ENCODE results near the gene DDX51. TPM values are rescaled to one million over a fixed set of nuclear protein-coding genes. Genes with fewer than 3 reads are reported as not detected.
A peak's percentile ranks its signal among the peaks of the same experiment; 100 is the strongest.
"Not testable (repeated sequence)": the region's sequence is repeated elsewhere in the genome, so short reads cannot be mapped to it uniquely, and the experiment has no call there.

Gene DDX51
- total RNA-seq, 1 experiment from 2014 or later = 29.3 TPM

- TF ChIP-seq REST (IDR thresholded peaks at IDR 0.05; ENCODE audit: insufficient read depth in 1 of 2, low read depth in 2 of 2, low read length in 1 of 2) = no peak
- TF ChIP-seq CTCF (IDR thresholded peaks at IDR 0.05) = no peak
- no peak for TF ChIP-seq POLR2AphosphoS5 (IDR thresholded peaks at IDR 0.05; ENCODE audit: low read depth, low read length)
- no peak for TF ChIP-seq TCF7L2 (IDR thresholded peaks at IDR 0.05; ENCODE audit: low read depth, low read length)
- no peak for TF ChIP-seq SIN3A (IDR thresholded peaks at IDR 0.05; ENCODE audit: borderline replicate concordance, insufficient read depth, low read depth, low read length)
- ChIA-PET CTCF (no interaction called here), POLR2A (no interaction called here)
- DNase-seq (ENCODE audit: low read depth, low spot score) = no peak
- intact Hi-C loops (cut with micrococcal nuclease; ENCODE audit: unreplicated experiment) = no loop called here
- H3K27ac ChIP-seq (ENCODE audit: low read length) = no peak overlapping the region
- in situ Hi-C loops (cut with HindIII; ENCODE audit: low pct_unique_long_range_greater_than_20kb, low sequenced_read_pairs) = no loop called here
- no TSS peak for BruUV-seq (replicated peaks)
- H3K36me3 ChIP-seq (ENCODE audit: control insufficient read depth, insufficient read depth, low read length) = peaks cover 7% of the 10 kb centered on the region
- no peaks in the 10 kb centered on the region for H3K9me3 ChIP-seq (ENCODE audit: control insufficient read depth, insufficient read depth, low read depth, low read length)
- ATAC-seq = no peak
- H3K4me3 ChIP-seq (ENCODE audit: low read depth in 2 of 2, low read length in 2 of 2) = no peak overlapping the region
- H3K27me3 ChIP-seq (ENCODE audit: control insufficient read depth, insufficient read depth, low read length) = no peaks in the 10 kb centered on the region
- no peaks in the 10 kb centered on the region for H3K4me1 ChIP-seq (ENCODE audit: control insufficient read depth, insufficient read depth, low read length)
Observed at GRCh38 chr12:132105467-132105866, 38.7 kb downstream of the DDX51 start.

- peak; percentile 23; the same call in 1 of the 2 replicates for ATAC-seq
- TF ChIP-seq CTCF (IDR thresholded peaks at IDR 0.05) (no peak), TCF7L2 (IDR thresholded peaks at IDR 0.05; ENCODE audit: low read depth, low read length) (no peak), SIN3A (IDR thresholded peaks at IDR 0.05; ENCODE audit: borderline replicate concordance, insufficient read depth, low read depth, low read length) (no peak), REST (IDR thresholded peaks at IDR 0.05; ENCODE audit: insufficient read depth in 1 of 2, low read depth in 2 of 2, low read length in 1 of 2) (no peak), POLR2AphosphoS5 (IDR thresholded peaks at IDR 0.05; ENCODE audit: low read depth, low read length) (no peak)
- in situ Hi-C loops (cut with HindIII; ENCODE audit: low pct_unique_long_range_greater_than_20kb, low sequenced_read_pairs) = no loop called here
- Histone ChIP-seq H3K27me3 (ENCODE audit: control insufficient read depth, insufficient read depth, low read length) (no peaks in the 10 kb centered on the region), H3K27ac (ENCODE audit: low read length) (no peak overlapping the region), H3K4me1 (ENCODE audit: control insufficient read depth, insufficient read depth, low read length) (no peaks in the 10 kb centered on the region), H3K9me3 (ENCODE audit: control insufficient read depth, insufficient read depth, low read depth, low read length) (no peaks in the 10 kb centered on the region), H3K4me3 (ENCODE audit: low read depth in 2 of 2, low read length in 2 of 2) (no peak overlapping the region), H3K36me3 (ENCODE audit: control insufficient read depth, insufficient read depth, low read length) (peaks cover 7% of the 10 kb centered on the region)
- BruUV-seq (replicated peaks) = no TSS peak
- POLR2A ChIA-PET = no interaction called here
- CTCF ChIA-PET = no interaction called here
- intact Hi-C loops (cut with micrococcal nuclease; ENCODE audit: unreplicated experiment) = no loop called here
- DNase-seq (ENCODE audit: low read depth, low spot score) = no peak
Observed at GRCh38 chr12:132103542-132104308, 40.4 kb downstream of the DDX51 start.

GRCh38 chr12:132103072-132103471, 41.0 kb downstream of the DDX51 start:
- H3K4me1 ChIP-seq (ENCODE audit: control insufficient read depth, insufficient read depth, low read length); BruUV-seq (replicated peaks); H3K27me3 ChIP-seq (ENCODE audit: control insufficient read depth, insufficient read depth, low read length); in situ Hi-C loops (cut with HindIII; ENCODE audit: low pct_unique_long_range_greater_than_20kb, low sequenced_read_pairs); CTCF ChIA-PET; ATAC-seq; intact Hi-C loops (cut with micrococcal nuclease; ENCODE audit: unreplicated experiment); H3K36me3 ChIP-seq (ENCODE audit: control insufficient read depth, insufficient read depth, low read length); DNase-seq (ENCODE audit: low read depth, low spot score); H3K4me3 ChIP-seq (ENCODE audit: low read depth in 2 of 2, low read length in 2 of 2); POLR2A ChIA-PET; H3K9me3 ChIP-seq (ENCODE audit: control insufficient read depth, insufficient read depth, low read depth, low read length); H3K27ac ChIP-seq (ENCODE audit: low read length): not testable (repeated sequence)

All from Panc1 (cell line).